Lower leg skin (tissue), 3 donors: ENCODE data around the gene WDPCP.

Experiments used
- POLR2A ChIP-seq, 2 donors: fragments of 450-650 bp; IDR thresholded peaks; one replicate each; pipeline ENCODE4 v1.6.1; 2016 to 2017; ENCODE audit warnings: antibody characterized with exemption in 2 of 2, mild to moderate bottlenecking in 1 of 2, moderate library complexity in 1 of 2
- TF ChIP-seq, protein P1 (sequence below), 3 donors: fragments of 450-650 bp; IDR thresholded peaks; one replicate each; pipeline ENCODE4 v1.5.1; 2016; ENCODE audit warnings: antibody characterized with exemption in 3 of 3, mild to moderate bottlenecking in 3 of 3, moderate library complexity in 2 of 3

DNA sequence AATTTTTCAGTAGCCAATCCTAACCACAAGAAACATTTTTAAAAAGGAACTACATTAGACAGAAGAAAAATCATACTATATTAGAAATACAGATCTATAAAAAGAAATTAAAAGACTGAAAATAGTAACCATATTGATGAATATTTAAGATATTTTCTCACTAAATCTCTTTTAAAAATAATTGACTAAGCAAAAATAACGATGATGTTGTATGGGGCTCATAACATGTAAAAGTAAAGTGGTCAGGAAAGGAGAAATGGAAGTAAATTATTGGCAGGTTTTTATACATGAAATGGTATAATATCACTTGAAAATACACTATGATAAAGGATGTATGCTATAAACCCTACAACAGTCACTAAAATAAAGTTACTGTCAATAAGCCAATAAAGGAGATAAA is 5.4 kb downstream of the WDPCP start:
- no peak for TF ChIP-seq POLR2A (IDR thresholded peaks at IDR 0.05)
- TF ChIP-seq, protein P1, sequence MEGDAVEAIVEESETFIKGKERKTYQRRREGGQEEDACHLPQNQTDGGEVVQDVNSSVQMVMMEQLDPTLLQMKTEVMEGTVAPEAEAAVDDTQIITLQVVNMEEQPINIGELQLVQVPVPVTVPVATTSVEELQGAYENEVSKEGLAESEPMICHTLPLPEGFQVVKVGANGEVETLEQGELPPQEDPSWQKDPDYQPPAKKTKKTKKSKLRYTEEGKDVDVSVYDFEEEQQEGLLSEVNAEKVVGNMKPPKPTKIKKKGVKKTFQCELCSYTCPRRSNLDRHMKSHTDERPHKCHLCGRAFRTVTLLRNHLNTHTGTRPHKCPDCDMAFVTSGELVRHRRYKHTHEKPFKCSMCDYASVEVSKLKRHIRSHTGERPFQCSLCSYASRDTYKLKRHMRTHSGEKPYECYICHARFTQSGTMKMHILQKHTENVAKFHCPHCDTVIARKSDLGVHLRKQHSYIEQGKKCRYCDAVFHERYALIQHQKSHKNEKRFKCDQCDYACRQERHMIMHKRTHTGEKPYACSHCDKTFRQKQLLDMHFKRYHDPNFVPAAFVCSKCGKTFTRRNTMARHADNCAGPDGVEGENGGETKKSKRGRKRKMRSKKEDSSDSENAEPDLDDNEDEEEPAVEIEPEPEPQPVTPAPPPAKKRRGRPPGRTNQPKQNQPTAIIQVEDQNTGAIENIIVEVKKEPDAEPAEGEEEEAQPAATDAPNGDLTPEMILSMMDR (IDR thresholded peaks at IDR 0.05), result no peak
